Ishikawa (cell line): ENCODE data around the gene ACOXL.

Experiments
- CEBPB ChIP-seq: IDR thresholded peaks from 2 replicates; pipeline ENCODE4 v1.6.1; 2012
- CREB1 ChIP-seq: IDR thresholded peaks from 2 replicates; pipeline ENCODE4 v1.6.1; 2012; ENCODE audit warnings: low read depth
- EGR1 ChIP-seq: IDR thresholded peaks from 2 replicates; pipeline ENCODE4 v1.6.1; 2012
- EP300 ChIP-seq: IDR thresholded peaks from 2 replicates; pipeline ENCODE4 v1.6.1; 2012; ENCODE audit warnings: borderline replicate concordance
- FOXM1 ChIP-seq: IDR thresholded peaks from 2 replicates; pipeline ENCODE4 v1.6.1; 2012; ENCODE audit warnings: low read depth, borderline replicate concordance
- NFIC ChIP-seq: IDR thresholded peaks from 2 replicates; pipeline ENCODE4 v1.6.1; 2012
- RAD21 ChIP-seq: IDR thresholded peaks from 2 replicates; pipeline ENCODE4 v1.6.1; 2012; ENCODE audit warnings: low read depth
- TAF1 ChIP-seq: IDR thresholded peaks from 2 replicates; pipeline ENCODE4 v1.6.1; 2012; ENCODE audit warnings: low read depth, mild to moderate bottlenecking
- TCF12 ChIP-seq: IDR thresholded peaks from 2 replicates; pipeline ENCODE4 v1.6.1; 2012; ENCODE audit warnings: low read depth
- TEAD4 ChIP-seq: IDR thresholded peaks from 2 replicates; pipeline ENCODE4 v1.6.1; 2012
- YY1 ChIP-seq: IDR thresholded peaks from 2 replicates; pipeline ENCODE4 v1.6.1; 2012; ENCODE audit warnings: low read depth
- ZBTB7A ChIP-seq: IDR thresholded peaks from 2 replicates; pipeline ENCODE4 v1.6.1; 2012; ENCODE audit warnings: low read depth
- TF ChIP-seq, protein P1 (sequence below): IDR thresholded peaks from 2 replicates; pipeline ENCODE4 v1.6.1; 2012
- TF ChIP-seq, protein P2 (sequence below): IDR thresholded peaks from 2 replicates; pipeline ENCODE4 v1.6.1; 2012
- TF ChIP-seq, protein P3 (sequence below): IDR thresholded peaks from 2 replicates; pipeline ENCODE4 v1.6.1; 2012; ENCODE audit warnings: low read depth, mild to moderate bottlenecking

ACOXL gene

DNA sequence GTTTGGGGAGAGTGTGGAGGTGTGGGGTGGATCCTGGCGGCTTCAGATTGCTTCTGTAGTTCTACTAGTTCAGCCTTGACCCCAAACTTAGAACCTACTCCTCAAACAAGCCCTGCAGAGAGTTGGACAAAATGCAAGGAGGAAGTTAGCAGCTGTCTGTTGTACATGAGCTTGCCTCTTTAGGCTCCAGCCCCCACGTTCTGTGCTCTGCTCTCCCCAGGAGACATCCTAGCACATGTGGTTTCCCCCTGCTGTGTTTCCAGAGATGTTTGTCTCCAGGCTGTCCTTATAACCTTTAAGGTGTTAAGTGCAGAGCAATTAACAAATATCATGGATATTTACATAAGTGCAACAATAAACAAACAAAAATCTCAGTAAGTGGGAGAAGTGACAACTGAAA lies 111.1 kb downstream of the ACOXL start:
- TF ChIP-seq RAD21 (no peak), TCF12 (no peak), CEBPB (no peak), YY1 (no peak), FOXM1 (no peak), NFIC (no peak), CREB1 (no peak), ZBTB7A (no peak)
- TF ChIP-seq, protein P1, sequence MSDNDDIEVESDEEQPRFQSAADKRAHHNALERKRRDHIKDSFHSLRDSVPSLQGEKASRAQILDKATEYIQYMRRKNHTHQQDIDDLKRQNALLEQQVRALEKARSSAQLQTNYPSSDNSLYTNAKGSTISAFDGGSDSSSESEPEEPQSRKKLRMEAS: no peak

DNA sequence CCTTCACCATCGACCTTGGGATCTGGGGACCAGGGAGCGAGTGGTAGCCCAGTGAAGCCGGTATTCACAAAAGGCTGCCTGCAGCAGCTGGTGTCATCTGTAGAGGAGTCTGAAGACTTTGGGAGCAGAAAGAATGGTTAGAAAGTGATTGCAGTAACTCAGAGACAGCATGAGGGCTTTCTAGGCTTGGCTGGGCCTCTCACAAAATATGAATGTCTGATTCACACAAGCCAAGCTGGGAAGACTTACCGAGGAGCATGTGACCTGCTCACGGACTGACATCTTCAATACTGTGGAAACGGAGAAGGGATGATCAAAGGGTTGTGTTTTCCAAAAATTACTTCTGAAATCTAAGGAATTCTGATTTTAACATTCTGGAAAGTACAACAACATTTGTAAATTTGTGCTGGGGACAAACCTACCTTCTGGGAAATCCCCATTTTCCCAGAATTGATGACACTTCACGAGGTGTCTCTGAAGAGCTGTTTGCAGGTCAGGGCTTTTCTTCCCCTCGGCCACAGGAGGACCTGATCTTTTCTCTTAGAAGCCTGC lies 111.7 kb downstream of the ACOXL start:
- no peak for TF ChIP-seq FOXM1

DNA sequence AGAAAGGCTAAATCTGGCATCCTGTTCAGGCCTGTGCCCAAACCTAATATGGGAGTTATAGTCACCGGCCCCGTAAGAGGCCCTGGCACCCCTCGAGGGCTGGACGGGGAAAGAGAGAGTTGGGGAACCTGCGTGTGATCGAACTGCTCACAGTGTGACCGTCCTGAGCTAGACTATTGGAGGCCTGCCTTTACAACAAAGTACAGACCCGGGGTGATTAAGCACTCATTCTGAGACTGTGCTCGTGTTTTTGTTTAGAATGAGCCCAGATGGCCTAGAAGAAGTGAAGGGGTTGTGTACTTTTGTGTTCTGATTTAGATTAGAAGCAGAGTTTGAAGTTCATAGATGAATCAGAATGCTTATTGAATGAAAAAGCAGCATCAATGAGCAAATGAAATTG lies 115.3 kb downstream of the ACOXL start:
- TF ChIP-seq EGR1 (no peak), CEBPB (no peak), TCF12 (no peak), TAF1 (no peak)

GRCh38 chr2:110848071-110848470 lies 115.7 kb downstream of the ACOXL start:
- TF ChIP-seq RAD21: no peak
- no peak for TF ChIP-seq TAF1
- TF ChIP-seq TCF12: no peak
- TF ChIP-seq, protein P2, sequence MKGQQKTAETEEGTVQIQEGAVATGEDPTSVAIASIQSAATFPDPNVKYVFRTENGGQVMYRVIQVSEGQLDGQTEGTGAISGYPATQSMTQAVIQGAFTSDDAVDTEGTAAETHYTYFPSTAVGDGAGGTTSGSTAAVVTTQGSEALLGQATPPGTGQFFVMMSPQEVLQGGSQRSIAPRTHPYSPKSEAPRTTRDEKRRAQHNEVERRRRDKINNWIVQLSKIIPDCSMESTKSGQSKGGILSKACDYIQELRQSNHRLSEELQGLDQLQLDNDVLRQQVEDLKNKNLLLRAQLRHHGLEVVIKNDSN: no peak
- TF ChIP-seq EP300: no peak
- no peak for TF ChIP-seq CREB1
- TF ChIP-seq TEAD4: no peak
- TF ChIP-seq FOXM1: no peak
- TF ChIP-seq EGR1: no peak
- TF ChIP-seq, protein P1: no peak
- TF ChIP-seq ZBTB7A: no peak
- TF ChIP-seq, protein P3, sequence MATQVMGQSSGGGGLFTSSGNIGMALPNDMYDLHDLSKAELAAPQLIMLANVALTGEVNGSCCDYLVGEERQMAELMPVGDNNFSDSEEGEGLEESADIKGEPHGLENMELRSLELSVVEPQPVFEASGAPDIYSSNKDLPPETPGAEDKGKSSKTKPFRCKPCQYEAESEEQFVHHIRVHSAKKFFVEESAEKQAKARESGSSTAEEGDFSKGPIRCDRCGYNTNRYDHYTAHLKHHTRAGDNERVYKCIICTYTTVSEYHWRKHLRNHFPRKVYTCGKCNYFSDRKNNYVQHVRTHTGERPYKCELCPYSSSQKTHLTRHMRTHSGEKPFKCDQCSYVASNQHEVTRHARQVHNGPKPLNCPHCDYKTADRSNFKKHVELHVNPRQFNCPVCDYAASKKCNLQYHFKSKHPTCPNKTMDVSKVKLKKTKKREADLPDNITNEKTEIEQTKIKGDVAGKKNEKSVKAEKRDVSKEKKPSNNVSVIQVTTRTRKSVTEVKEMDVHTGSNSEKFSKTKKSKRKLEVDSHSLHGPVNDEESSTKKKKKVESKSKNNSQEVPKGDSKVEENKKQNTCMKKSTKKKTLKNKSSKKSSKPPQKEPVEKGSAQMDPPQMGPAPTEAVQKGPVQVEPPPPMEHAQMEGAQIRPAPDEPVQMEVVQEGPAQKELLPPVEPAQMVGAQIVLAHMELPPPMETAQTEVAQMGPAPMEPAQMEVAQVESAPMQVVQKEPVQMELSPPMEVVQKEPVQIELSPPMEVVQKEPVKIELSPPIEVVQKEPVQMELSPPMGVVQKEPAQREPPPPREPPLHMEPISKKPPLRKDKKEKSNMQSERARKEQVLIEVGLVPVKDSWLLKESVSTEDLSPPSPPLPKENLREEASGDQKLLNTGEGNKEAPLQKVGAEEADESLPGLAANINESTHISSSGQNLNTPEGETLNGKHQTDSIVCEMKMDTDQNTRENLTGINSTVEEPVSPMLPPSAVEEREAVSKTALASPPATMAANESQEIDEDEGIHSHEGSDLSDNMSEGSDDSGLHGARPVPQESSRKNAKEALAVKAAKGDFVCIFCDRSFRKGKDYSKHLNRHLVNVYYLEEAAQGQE: no peak
- no peak for TF ChIP-seq CEBPB
- TF ChIP-seq YY1: no peak
- TF ChIP-seq NFIC: no peak

DNA sequence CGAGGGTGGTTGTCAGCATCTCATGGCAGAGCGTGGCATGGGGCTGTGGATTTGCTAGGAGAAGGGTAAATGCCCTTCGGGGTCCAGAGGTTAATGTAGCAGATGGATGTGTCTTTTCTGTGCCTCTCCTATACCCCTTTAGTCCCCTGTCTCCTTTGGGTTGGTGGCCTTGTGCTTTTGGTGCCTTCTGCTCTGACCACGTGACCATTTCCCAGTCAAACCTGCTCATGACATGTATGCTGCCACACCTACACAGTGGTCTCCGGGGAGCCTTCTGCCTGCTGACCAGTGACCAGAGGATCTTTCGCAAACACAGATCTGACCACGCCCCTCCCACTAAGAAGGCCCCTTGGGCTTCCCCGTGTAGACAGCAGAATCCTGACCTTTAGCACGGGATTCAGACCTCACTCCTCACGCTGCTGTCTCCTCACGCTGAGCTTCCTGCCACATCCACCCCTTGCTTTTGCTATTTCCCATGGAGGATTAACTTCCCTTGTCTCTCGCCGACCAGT lies 116.2 kb downstream of the ACOXL start:
- no peak for TF ChIP-seq CEBPB
- TF ChIP-seq YY1: no peak

DNA sequence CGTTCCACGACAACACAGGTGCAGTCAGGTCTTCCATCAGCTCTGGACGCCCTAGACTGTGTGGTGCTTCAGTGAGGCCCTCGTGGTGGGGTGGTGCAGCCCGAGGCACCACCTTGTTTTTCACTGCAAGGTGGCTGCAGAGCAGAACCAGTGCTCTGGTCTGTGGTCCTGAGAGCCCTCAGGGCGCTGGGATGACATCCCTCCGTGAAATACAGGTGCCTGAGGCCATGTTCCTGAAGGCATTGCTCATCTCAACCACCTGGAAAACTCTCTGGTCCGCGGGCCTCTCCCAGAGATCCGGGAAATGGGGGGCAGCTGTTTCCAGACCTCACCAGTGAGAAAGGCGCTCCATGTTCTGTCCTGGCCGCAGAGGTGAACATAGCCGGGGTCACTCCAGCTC lies 119.2 kb downstream of the ACOXL start:
- TF ChIP-seq TCF12 (no peak), EGR1 (no peak), FOXM1 (no peak), ZBTB7A (no peak), CEBPB (no peak)
- TF ChIP-seq, protein P2: no peak
- TF ChIP-seq, protein P1: no peak

GRCh38 chr2:110852051-110852450 lies 119.7 kb downstream of the ACOXL start:
- TF ChIP-seq TAF1 (no peak), FOXM1 (no peak), TEAD4 (no peak), RAD21 (no peak), NFIC (no peak)
- TF ChIP-seq, protein P2: no peak
- TF ChIP-seq, protein P1: no peak
